Measurements from ENCODE around the gene LRP8. TPM values are rescaled to one million over a fixed set of nuclear protein-coding genes. Genes with fewer than 3 reads are reported as not detected.
A peak's percentile ranks its signal among the peaks of the same experiment; 100 is the strongest.

Gene LRP8
- total and polyA plus RNA-seq, 2 experiments from 2014 or later, result 27.8 to 71.1 TPM

- TF ChIP-seq, protein P1, sequence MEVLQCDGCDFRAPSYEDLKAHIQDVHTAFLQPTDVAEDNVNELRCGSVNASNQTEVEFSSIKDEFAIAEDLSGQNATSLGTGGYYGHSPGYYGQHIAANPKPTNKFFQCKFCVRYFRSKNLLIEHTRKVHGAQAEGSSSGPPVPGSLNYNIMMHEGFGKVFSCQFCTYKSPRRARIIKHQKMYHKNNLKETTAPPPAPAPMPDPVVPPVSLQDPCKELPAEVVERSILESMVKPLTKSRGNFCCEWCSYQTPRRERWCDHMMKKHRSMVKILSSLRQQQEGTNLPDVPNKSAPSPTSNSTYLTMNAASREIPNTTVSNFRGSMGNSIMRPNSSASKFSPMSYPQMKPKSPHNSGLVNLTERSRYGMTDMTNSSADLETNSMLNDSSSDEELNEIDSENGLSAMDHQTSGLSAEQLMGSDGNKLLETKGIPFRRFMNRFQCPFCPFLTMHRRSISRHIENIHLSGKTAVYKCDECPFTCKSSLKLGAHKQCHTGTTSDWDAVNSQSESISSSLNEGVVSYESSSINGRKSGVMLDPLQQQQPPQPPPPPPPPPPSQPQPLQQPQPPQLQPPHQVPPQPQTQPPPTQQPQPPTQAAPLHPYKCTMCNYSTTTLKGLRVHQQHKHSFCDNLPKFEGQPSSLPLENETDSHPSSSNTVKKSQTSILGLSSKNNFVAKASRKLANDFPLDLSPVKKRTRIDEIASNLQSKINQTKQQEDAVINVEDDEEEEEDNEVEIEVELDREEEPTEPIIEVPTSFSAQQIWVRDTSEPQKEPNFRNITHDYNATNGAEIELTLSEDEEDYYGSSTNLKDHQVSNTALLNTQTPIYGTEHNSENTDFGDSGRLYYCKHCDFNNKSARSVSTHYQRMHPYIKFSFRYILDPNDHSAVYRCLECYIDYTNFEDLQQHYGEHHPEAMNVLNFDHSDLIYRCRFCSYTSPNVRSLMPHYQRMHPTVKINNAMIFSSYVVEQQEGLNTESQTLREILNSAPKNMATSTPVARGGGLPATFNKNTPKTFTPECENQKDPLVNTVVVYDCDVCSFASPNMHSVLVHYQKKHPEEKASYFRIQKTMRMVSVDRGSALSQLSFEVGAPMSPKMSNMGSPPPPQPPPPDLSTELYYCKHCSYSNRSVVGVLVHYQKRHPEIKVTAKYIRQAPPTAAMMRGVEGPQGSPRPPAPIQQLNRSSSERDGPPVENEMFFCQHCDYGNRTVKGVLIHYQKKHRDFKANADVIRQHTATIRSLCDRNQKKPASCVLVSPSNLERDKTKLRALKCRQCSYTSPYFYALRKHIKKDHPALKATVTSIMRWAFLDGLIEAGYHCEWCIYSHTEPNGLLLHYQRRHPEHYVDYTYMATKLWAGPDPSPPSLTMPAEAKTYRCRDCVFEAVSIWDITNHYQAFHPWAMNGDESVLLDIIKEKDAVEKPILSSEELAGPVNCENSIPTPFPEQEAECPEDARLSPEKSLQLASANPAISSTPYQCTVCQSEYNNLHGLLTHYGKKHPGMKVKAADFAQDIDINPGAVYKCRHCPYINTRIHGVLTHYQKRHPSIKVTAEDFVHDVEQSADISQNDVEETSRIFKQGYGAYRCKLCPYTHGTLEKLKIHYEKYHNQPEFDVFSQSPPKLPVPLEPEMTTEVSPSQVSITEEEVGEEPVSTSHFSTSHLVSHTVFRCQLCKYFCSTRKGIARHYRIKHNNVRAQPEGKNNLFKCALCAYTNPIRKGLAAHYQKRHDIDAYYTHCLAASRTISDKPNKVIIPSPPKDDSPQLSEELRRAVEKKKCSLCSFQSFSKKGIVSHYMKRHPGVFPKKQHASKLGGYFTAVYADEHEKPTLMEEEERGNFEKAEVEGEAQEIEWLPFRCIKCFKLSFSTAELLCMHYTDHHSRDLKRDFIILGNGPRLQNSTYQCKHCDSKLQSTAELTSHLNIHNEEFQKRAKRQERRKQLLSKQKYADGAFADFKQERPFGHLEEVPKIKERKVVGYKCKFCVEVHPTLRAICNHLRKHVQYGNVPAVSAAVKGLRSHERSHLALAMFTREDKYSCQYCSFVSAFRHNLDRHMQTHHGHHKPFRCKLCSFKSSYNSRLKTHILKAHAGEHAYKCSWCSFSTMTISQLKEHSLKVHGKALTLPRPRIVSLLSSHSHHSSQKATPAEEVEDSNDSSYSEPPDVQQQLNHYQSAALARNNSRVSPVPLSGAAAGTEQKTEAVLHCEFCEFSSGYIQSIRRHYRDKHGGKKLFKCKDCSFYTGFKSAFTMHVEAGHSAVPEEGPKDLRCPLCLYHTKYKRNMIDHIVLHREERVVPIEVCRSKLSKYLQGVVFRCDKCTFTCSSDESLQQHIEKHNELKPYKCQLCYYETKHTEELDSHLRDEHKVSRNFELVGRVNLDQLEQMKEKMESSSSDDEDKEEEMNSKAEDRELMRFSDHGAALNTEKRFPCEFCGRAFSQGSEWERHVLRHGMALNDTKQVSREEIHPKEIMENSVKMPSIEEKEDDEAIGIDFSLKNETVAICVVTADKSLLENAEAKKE (CRISPR knock-in tag; IDR thresholded peaks at IDR 0.05), result no peak
- TF ChIP-seq EZH2 (IDR thresholded peaks at IDR 0.05; ENCODE audit: low read depth, unreplicated experiment), result no peak
- TF ChIP-seq JUNB (IDR thresholded peaks at IDR 0.05; ENCODE audit: unreplicated experiment), result no peak
- no peak for TF ChIP-seq EZH2phosphoT487 (IDR thresholded peaks at IDR 0.05; ENCODE audit: unreplicated experiment)
- TF ChIP-seq NANOG (IDR thresholded peaks at IDR 0.05; ENCODE audit: borderline replicate concordance), result no peak
Measured at GRCh38 chr1:53313556-53313955, 14.3 kb downstream of the LRP8 start (continued).

DNA sequence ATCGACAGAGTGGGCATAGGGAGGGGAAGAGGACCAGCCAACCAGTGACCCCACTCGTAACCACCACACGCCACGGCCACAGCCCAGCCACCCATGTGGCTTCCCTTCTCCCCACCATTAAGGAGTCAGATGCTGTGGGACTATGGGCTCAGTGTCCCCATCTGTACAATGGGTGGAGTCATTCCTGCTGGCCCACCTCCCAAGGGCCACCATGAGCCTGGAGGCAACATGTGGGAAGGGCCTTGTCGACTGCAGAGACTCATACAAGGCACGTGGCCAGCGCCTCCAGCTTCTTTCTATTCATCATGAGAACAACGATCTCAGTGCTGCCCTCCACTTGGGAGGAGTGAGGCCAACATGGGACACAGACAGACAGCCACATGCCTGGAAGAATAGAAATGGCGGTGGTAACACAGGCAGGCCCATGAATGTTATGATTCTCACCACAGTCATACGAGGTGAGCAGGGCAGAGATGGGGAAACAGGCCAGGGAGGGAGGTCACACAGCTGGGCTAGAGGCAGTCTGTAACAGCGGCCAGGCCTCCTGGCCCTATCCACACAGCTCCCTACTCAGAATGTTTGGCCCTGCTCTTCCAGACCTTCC, 16.1 kb downstream of the LRP8 start:
- TF ChIP-seq EZH2phosphoT487 (IDR thresholded peaks at IDR 0.05; ENCODE audit: unreplicated experiment), result no peak
- TF ChIP-seq EZH2 (IDR thresholded peaks at IDR 0.05; ENCODE audit: low read depth, unreplicated experiment), result no peak
- no peak for TF ChIP-seq CREB1 (CRISPR knock-in tag; IDR thresholded peaks at IDR 0.05; ENCODE audit: low read depth)
- no peak for TF ChIP-seq JUNB (IDR thresholded peaks at IDR 0.05; ENCODE audit: unreplicated experiment)
- Histone ChIP-seq H3K9me2 (ENCODE audit: insufficient read depth) (no peaks in the 10 kb centered on the region), H3K4me2 (no peak overlapping the region), H3K4me3 (no peak overlapping the region), H2AFZ (no peak overlapping the region), H3F3A (replicated peaks; ENCODE audit: low read depth) (no peaks in the 10 kb centered on the region), H3K4me1 (ENCODE audit: insufficient read depth) (no peaks in the 10 kb centered on the region), H3K27ac (ENCODE audit: low read depth) (no peak overlapping the region), H3K27me3 (ENCODE audit: insufficient read depth) (no peaks in the 10 kb centered on the region), H3K79me2 (replicated peaks; ENCODE audit: insufficient read depth) (peaks cover 58% of the 10 kb centered on the region), H4K20me1 (replicated peaks; ENCODE audit: insufficient read depth) (peaks cover 33% of the 10 kb centered on the region), H3K36me3 (ENCODE audit: insufficient read depth) (peaks cover 7% of the 10 kb centered on the region; the same call in 1 of the 2 replicates)
- H3K27me3 Mint-ChIP-seq (ENCODE audit: insufficient read depth, low read depth, poor library complexity), result peaks cover 32% of the 10 kb centered on the region
- H3K4me3 Mint-ChIP-seq, result no peak overlapping the region
- peak overlapping the region; percentile 11; the same call in 1 of the 2 replicates for H3K27ac Mint-ChIP-seq
- ATAC-seq (no peak), DNase-seq (ENCODE audit: low spot score) (no peak)
- H3K36me3 Mint-ChIP-seq (ENCODE audit: low read depth), result peaks cover 87% of the 10 kb centered on the region
- H3K4me1 Mint-ChIP-seq, result peaks cover 63% of the 10 kb centered on the region
- H3K9me3 Mint-ChIP-seq, result peaks cover 5% of the 10 kb centered on the region; the same call in 1 of the 3 replicates
